SK-N-SH (cell line): ENCODE results near the gene MRPL52. TPM values are rescaled to one million over a fixed set of nuclear protein-coding genes. Genes with fewer than 3 reads are reported as not detected.

Experiments used
- CTCF ChIA-PET: fragments of 300-600, 350-600 bp; formaldehyde crosslinking; extraction: SDS; loops from one replicate; lab custom pipeline; 2021; lab: Yijun Ruan, JAX
- POLR2A ChIA-PET: fragments of 350-600 bp; sonication (Branson Sonifier 250); formaldehyde crosslinking; extraction: SDS; loops from one replicate; lab custom pipeline; 2020; ENCODE audit warnings: antibody characterized with exemption, inconsistent platforms; lab: Yijun Ruan, JAX
- DNase-seq: peaks from one replicate; pipeline ENCODE4 v3.0.0; 2012
- H2AFZ ChIP-seq: fragments of 200-600 bp; sonication (generic); 2 replicates; pipeline ENCODE4 v1.8.1; 2016; ENCODE audit warnings: antibody characterized with exemption, mild to moderate bottlenecking, low read depth
- H3F3A ChIP-seq: fragments of 200-600 bp; sonication (generic); replicated peaks from 2 replicates; pipeline ENCODE3; 2016; ENCODE audit warnings: antibody characterized with exemption, mild to moderate bottlenecking; ENCODE audit not compliant: insufficient read depth
- H3K27ac ChIP-seq, 2 experiments: fragments of 200-500 bp in 1 of 2; fragments of 200-600 bp in 1 of 2; sonication (Bioruptor generic) in 1 of 2; sonication (generic), shearing (Covaris generic) in 1 of 2; 2 replicates each; pipeline versions ENCODE4 v1.5.1 to v1.6.1; 2014 to 2016; ENCODE audit warnings: low read depth in 2 of 2, inconsistent platforms in 1 of 2, low read length in 1 of 2, mild to moderate bottlenecking in 1 of 2, mixed read lengths in 1 of 2
- H3K27me3 ChIP-seq: fragments of 200-600 bp; sonication (generic), shearing (Covaris generic); 2 replicates; pipeline ENCODE4 v1.6.1; 2016; ENCODE audit warnings: mixed run types; ENCODE audit not compliant: insufficient read depth
- H3K36me3 ChIP-seq, 2 experiments: fragments of 200-500 bp in 1 of 2; fragments of 200-600 bp in 1 of 2; sonication (Bioruptor generic) in 1 of 2; sonication (generic) in 1 of 2; replicated peaks in 1 of 2; 2 replicates each; pipeline versions ENCODE3 to v1.5.1; 2014 to 2016; ENCODE audit warnings: low read length in 1 of 2, mild to moderate bottlenecking in 1 of 2; ENCODE audit not compliant: insufficient read depth in 2 of 2, control insufficient read depth in 1 of 2
- H3K4me1 ChIP-seq, 2 experiments: fragments of 200-500 bp in 1 of 2; fragments of 200-600 bp in 1 of 2; sonication (Bioruptor generic) in 1 of 2; sonication (generic), shearing (Covaris generic) in 1 of 2; 2 replicates each; pipeline versions ENCODE4 v1.5.1 to v1.6.1; 2014 to 2016; ENCODE audit warnings: low read depth in 1 of 2, low read length in 1 of 2, mixed run types in 1 of 2; ENCODE audit not compliant: insufficient read depth in 2 of 2, control insufficient read depth in 1 of 2
- H3K4me2 ChIP-seq: fragments of 200-600 bp; sonication (generic), shearing (Covaris generic); 2 replicates; pipeline ENCODE4 v1.6.1; 2017; ENCODE audit warnings: mixed run types
- H3K4me3 ChIP-seq, 2 experiments: fragments of 200-500 bp in 1 of 2; fragments of 200-600 bp in 1 of 2; sonication (Bioruptor generic) in 1 of 2; sonication (generic), shearing (Covaris generic) in 1 of 2; 2 replicates each; pipeline versions ENCODE4 v1.5.1 to v1.8.1; 2014 to 2016; ENCODE audit warnings: low read depth in 2 of 2, inconsistent platforms in 1 of 2, low read length in 1 of 2, mild to moderate bottlenecking in 1 of 2, mixed read lengths in 1 of 2, moderate library complexity in 1 of 2
- H3K79me2 ChIP-seq: fragments of 200-600 bp; sonication (generic); 2 replicates; pipeline ENCODE4 v1.8.1; 2017; ENCODE audit warnings: mild to moderate bottlenecking; ENCODE audit not compliant: insufficient read depth
- H3K9ac ChIP-seq: fragments of 200-600 bp; sonication (generic); 2 replicates; pipeline ENCODE4 v1.6.1; 2017; ENCODE audit warnings: mixed run types
- H3K9me2 ChIP-seq: fragments of 200-600 bp; sonication (generic); 2 replicates; pipeline ENCODE4 v1.6.1; 2017; ENCODE audit warnings: mixed run types
- H3K9me3 ChIP-seq: fragments of 200-600 bp; sonication (generic); 2 replicates; pipeline ENCODE4 v1.6.1; 2017; ENCODE audit warnings: mixed run types, mild to moderate bottlenecking, moderate library complexity
- H4K20me1 ChIP-seq: fragments of 200-600 bp; sonication (generic); 2 replicates; pipeline ENCODE4 v1.6.1; 2017; ENCODE audit warnings: mild to moderate bottlenecking, mixed run types; ENCODE audit not compliant: insufficient read depth
- CHD2 ChIP-seq: fragments of 150-350 bp; IDR thresholded peaks from 2 replicates; pipeline ENCODE4 v1.6.1; 2018; ENCODE audit warnings: low read length; ENCODE audit not compliant: partially characterized antibody
- CTCF ChIP-seq: fragments of 200-600 bp; sonication (generic); IDR thresholded peaks from 2 replicates; pipeline ENCODE4 v1.6.1; 2017; ENCODE audit warnings: antibody characterized with exemption, mild to moderate bottlenecking, moderate library complexity
- EP300 ChIP-seq, 2 experiments: IDR thresholded peaks; 2 replicates each; pipeline versions ENCODE4 v1.4.0 to v1.6.1; 2012; ENCODE audit warnings: borderline replicate concordance in 1 of 2, low read depth in 1 of 2, low read length in 1 of 2
- FOXJ3 ChIP-seq: sonication (generic); formaldehyde crosslinking; IDR thresholded peaks from 2 replicates; pipeline ENCODE4 v1.5.1; 2020; ENCODE audit warnings: mild to moderate bottlenecking, missing genetic modification reagents
- FOXM1 ChIP-seq: IDR thresholded peaks from 2 replicates; pipeline ENCODE4 v1.4.0; 2012; ENCODE audit warnings: low read depth, mild to moderate bottlenecking
- GABPA ChIP-seq: IDR thresholded peaks from 2 replicates; pipeline ENCODE4 v1.4.0; 2012; ENCODE audit warnings: low read depth, mild to moderate bottlenecking
- IRF3 ChIP-seq: fragments of 150-350 bp; IDR thresholded peaks from 2 replicates; pipeline ENCODE4 v1.6.1; 2016; ENCODE audit warnings: mild to moderate bottlenecking, low read depth, low read length
- MEF2A ChIP-seq: IDR thresholded peaks from 2 replicates; pipeline ENCODE4 v1.4.0; 2012; ENCODE audit warnings: low read depth, borderline replicate concordance
- NFIC ChIP-seq: IDR thresholded peaks from 2 replicates; pipeline ENCODE4 v1.4.0; 2012; ENCODE audit warnings: borderline replicate concordance
- NRF1 ChIP-seq: IDR thresholded peaks from 2 replicates; pipeline ENCODE4 v1.6.1; 2012; ENCODE audit warnings: low read depth, mild to moderate bottlenecking, low read length
- POLR2AphosphoS5 ChIP-seq: IDR thresholded peaks from 2 replicates; pipeline ENCODE4 v1.6.1; 2012; ENCODE audit warnings: low read depth, low read length
- REST ChIP-seq: IDR thresholded peaks from 2 replicates; pipeline ENCODE4 v1.6.1; 2012; ENCODE audit warnings: mild to moderate bottlenecking, low read depth, low read length, moderate library complexity
- RXRA ChIP-seq: IDR thresholded peaks from 2 replicates; pipeline ENCODE4 v1.4.0; 2012; ENCODE audit warnings: low read depth, mild to moderate bottlenecking, borderline replicate concordance
- SIN3A ChIP-seq: IDR thresholded peaks from 2 replicates; pipeline ENCODE4 v1.6.1; 2012; ENCODE audit warnings: low read depth, mild to moderate bottlenecking, low read length, moderate library complexity, borderline replicate concordance
- TEAD4 ChIP-seq: IDR thresholded peaks from 2 replicates; pipeline ENCODE4 v1.4.0; 2012; ENCODE audit warnings: mild to moderate bottlenecking, borderline replicate concordance; ENCODE audit not compliant: insufficient read depth
- YY1 ChIP-seq: IDR thresholded peaks from 2 replicates; pipeline ENCODE4 v1.4.0; 2012; ENCODE audit warnings: low read depth, mild to moderate bottlenecking
- WGBS: methylation state at CpG from one replicate; pipeline ENCODE4 v1.1.6; 2017; ENCODE audit warnings: low lambda C conversion rate; 5-methylcytosine and 5-hydroxymethylcytosine counted together
- polyA plus RNA-seq, 3 experiments: library from polyadenylated mRNA; depleted of rRNA; stranded (reverse); fragments of >200 nt; gene quantifications; 2 replicates each; pipeline ENCODE4 v1.2.3, GENCODE V29; 2012

The MRPL52 gene
- polyA plus RNA-seq, 1 of the 3 experiments (the other 2 are of a cell fraction): 116 TPM

DNA sequence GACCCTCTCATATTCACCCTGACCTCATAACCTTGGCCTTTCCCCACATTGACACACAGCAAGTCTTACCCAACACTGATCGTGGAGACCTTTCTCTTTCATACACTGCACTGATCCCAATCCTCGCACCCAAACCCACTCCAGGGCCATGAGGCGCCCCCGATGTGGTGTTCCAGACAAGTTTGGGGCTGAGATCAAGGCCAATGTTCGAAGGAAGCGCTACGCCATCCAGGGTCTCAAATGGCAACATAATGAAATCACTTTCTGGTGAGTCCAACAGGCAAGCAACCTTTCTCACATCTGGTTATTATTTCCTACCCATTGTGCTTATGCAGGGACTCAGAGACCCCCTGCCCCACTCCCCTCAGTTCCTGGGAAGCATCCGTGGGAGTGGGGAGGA lies 12.1 kb downstream of the MRPL52 start:
- POLR2A ChIA-PET: no interaction called here
- Histone ChIP-seq H3K36me3 (peaks cover 0 to 9% of the 10 kb centered on the region in 2 experiments), H3K4me1 (peaks cover 0 to 10% of the 10 kb centered on the region in 2 experiments; a peak in 1 of 4 replicates), H3K9me3 (no peaks in the 10 kb centered on the region), H3K4me2 (no peak overlapping the region), H4K20me1 (no peaks in the 10 kb centered on the region), H3K9ac (no peak overlapping the region), H3F3A (no peaks in the 10 kb centered on the region), H2AFZ (no peak overlapping the region), H3K9me2 (no peaks in the 10 kb centered on the region), H3K27ac (no peak overlapping the region), H3K27me3 (no peaks in the 10 kb centered on the region), H3K79me2 (peaks cover 39% of the 10 kb centered on the region), H3K4me3 (no peak overlapping the region)
- DNase-seq: no peak
- TF ChIP-seq EP300 (IDR thresholded peaks at IDR 0.05; ENCODE audit: borderline replicate concordance in 1 of 2, low read depth in 1 of 2, low read length in 1 of 2) (no peak), NFIC (no peak), CTCF (no peak), MEF2A (no peak), GABPA (no peak)
- CTCF ChIA-PET: interaction anchor here (0.9 to 5.7 kb wide), 3 partner anchors 11 to 285 kb away, joined by 3 to 59 read pairs (median 7); no protein-coding TSS in a partner anchor
- 86% methylated on average over 8 of the region's 8 CpGs for WGBS

GRCh38 chr14:22842211-22843122 lies 12.8 kb downstream of the MRPL52 start:
- H3K4me3 ChIP-seq: no peak overlapping the region
- DNase-seq: no peak
- H3K4me1 ChIP-seq: peaks cover 0 to 10% of the 10 kb centered on the region in 2 experiments; a peak in 1 of 4 replicates
- H3K36me3 ChIP-seq: peaks cover 0 to 9% of the 10 kb centered on the region in 2 experiments
- CTCF ChIA-PET: interaction anchor here (1.1 to 1.8 kb wide), 2 partner anchors 8 to 11 kb away, joined by 4 to 7 read pairs; no protein-coding TSS in a partner anchor
- no peaks in the 10 kb centered on the region for H3F3A ChIP-seq
- no peaks in the 10 kb centered on the region for H4K20me1 ChIP-seq
- TF ChIP-seq CTCF (no peak), REST (no peak), FOXJ3 (CRISPR knock-in tag) (no peak), POLR2AphosphoS5 (no peak), TEAD4 (no peak), MEF2A (no peak), FOXM1 (no peak), EP300 (IDR thresholded peaks at IDR 0.05; ENCODE audit: borderline replicate concordance in 1 of 2, low read depth in 1 of 2, low read length in 1 of 2) (no peak), IRF3 (no peak), CHD2 (no peak), NRF1 (no peak), SIN3A (no peak), YY1 (no peak), RXRA (no peak)
- no peaks in the 10 kb centered on the region for H3K9me3 ChIP-seq
- POLR2A ChIA-PET: no interaction called here
- H3K27me3 ChIP-seq: no peaks in the 10 kb centered on the region
- H3K79me2 ChIP-seq: peaks cover 32% of the 10 kb centered on the region
- no peak overlapping the region for H3K9ac ChIP-seq
- H3K9me2 ChIP-seq: no peaks in the 10 kb centered on the region
- no peak overlapping the region for H3K27ac ChIP-seq
- H3K4me2 ChIP-seq: no peak overlapping the region
- no peak overlapping the region for H2AFZ ChIP-seq
- WGBS: 92% methylated on average over 25 of the region's 28 CpGs
